Prostate gland (tissue), 2 donors: ENCODE data around the gene EDEM3.

Source experiments
- CTCF ChIP-seq, 4 experiments: fragments of 200-600 bp in 2 of 4; fragments of 450-650 bp in 2 of 4; sonication (generic) in 2 of 4; IDR thresholded peaks; 1 replicate in 3 of 4; 2 replicates in 1 of 4; pipeline ENCODE4 v1.5.1; 2016 to 2019; ENCODE audit warnings: antibody characterized with exemption in 4 of 4, mild to moderate bottlenecking in 2 of 4, moderate library complexity in 2 of 4
- POLR2A ChIP-seq: fragments of 450-650 bp; IDR thresholded peaks from one replicate; pipeline ENCODE4 v1.6.1; 2016; ENCODE audit warnings: antibody characterized with exemption, mild to moderate bottlenecking

- TF ChIP-seq CTCF (IDR thresholded peaks at IDR 0.05) (no peak), POLR2A (no peak)
Observed at GRCh38 chr1:184773762-184774320, 19.2 kb upstream of the EDEM3 start.
